Panc1 (cell line): ENCODE measurements around the gene FAM83G.

Experiments used
- CTCF ChIP-seq: fragments of 450-650 bp; IDR thresholded peaks from 2 replicates; pipeline ENCODE4 v1.5.1; 2017; ENCODE audit warnings: mild to moderate bottlenecking
- POLR2AphosphoS5 ChIP-seq: IDR thresholded peaks from 2 replicates; pipeline ENCODE4 v1.6.1; 2012; ENCODE audit warnings: mild to moderate bottlenecking, low read depth, low read length, moderate library complexity
- REST ChIP-seq, 2 experiments: IDR thresholded peaks; 2 replicates each; pipeline ENCODE4 v1.6.1; 2011 to 2012; ENCODE audit warnings: low read depth in 2 of 2, control low read depth in 1 of 2, low read length in 1 of 2, mild to moderate bottlenecking in 1 of 2, moderate library complexity in 1 of 2; ENCODE audit not compliant: insufficient read depth in 1 of 2
- TCF7L2 ChIP-seq: IDR thresholded peaks from 2 replicates; pipeline ENCODE4 v1.6.1; 2011; ENCODE audit warnings: mild to moderate bottlenecking, low read depth, low read length, inconsistent platforms

- no peak for TF ChIP-seq CTCF
- TF ChIP-seq REST (IDR thresholded peaks at IDR 0.05; ENCODE audit: insufficient read depth in 1 of 2, low read depth in 2 of 2, low read length in 1 of 2): no peak
- TF ChIP-seq TCF7L2: no peak
- no peak for TF ChIP-seq POLR2AphosphoS5
Observed at GRCh38 chr17:19015428-19015827, 10.9 kb upstream of the FAM83G start.
